Embryonic facial prominence (tissue), 1 donor: ENCODE results near the gene FCN3.

Source experiments
- DNase-seq: peaks from one replicate; pipeline ENCODE4 v3.0.0-alpha.2; 2016; ENCODE audit errors: extremely low spot score

Gene FCN3

GRCh38 chr1:27380224-27380623, 5.6 kb upstream of the FCN3 start:
- no peak for DNase-seq

GRCh38 chr1:27379564-27380122, 5.0 kb upstream of the FCN3 start:
- DNase-seq, result no peak

GRCh38 chr1:27377760-27378495, 3.3 kb upstream of the FCN3 start:
- DNase-seq, result no peak

GRCh38 chr1:27372808-27373690, 1.6 kb downstream of the FCN3 start:
- no peak for DNase-seq

- DNase-seq, result no peak
Observed at GRCh38 chr1:27372022-27372807, 2.4 kb downstream of the FCN3 start.

GRCh38 chr1:27368869-27369582, 5.6 kb downstream of the FCN3 start:
- DNase-seq, result no peak

- DNase-seq, result no peak
Observed at GRCh38 chr1:27367160-27367650, 7.4 kb downstream of the FCN3 start.

GRCh38 chr1:27366411-27367159, 8.0 kb downstream of the FCN3 start, which contains the start of gene MAP3K6:
TSS of gene MAP3K6 (minus strand) at chr1:27366961. CDS start at chr1:27366597, 364 bp downstream.
- DNase-seq, result peak; percentile 29

- DNase-seq, result no peak
Observed at GRCh38 chr1:27366113-27366410, 8.6 kb downstream of the FCN3 start.

GRCh38 chr1:27365372-27366112, 9.1 kb downstream of the FCN3 start:
- peak; percentile 30 for DNase-seq

- no peak for DNase-seq
Observed at GRCh38 chr1:27364696-27365371, 9.8 kb downstream of the FCN3 start.

GRCh38 chr1:27363766-27364695, 10.6 kb downstream of the FCN3 start:
- DNase-seq, result no peak

GRCh38 chr1:27361553-27361952, 13.1 kb downstream of the FCN3 start:
- DNase-seq, result no peak

GRCh38 chr1:27361044-27361402, 13.6 kb downstream of the FCN3 start:
- DNase-seq, result no peak

GRCh38 chr1:27360159-27361043, 14.2 kb downstream of the FCN3 start:
- no peak for DNase-seq

GRCh38 chr1:27359822-27360158, 14.8 kb downstream of the FCN3 start:
- DNase-seq, result no peak

GRCh38 chr1:27358928-27359313, 15.7 kb downstream of the FCN3 start:
- DNase-seq, result no peak
